ENCODE results near the gene FAM135A.

GRCh38 chr6:70531133-70531532, 117.8 kb downstream of the FAM135A start:
- TF ChIP-seq CTCF (IDR thresholded peaks at IDR 0.05): no peak
- TF ChIP-seq EZH2 (IDR thresholded peaks at IDR 0.05; ENCODE audit: borderline replicate concordance, insufficient read depth, low read depth, low read length, poor library complexity, severe bottlenecking): no peak

Measured in B cell (primary cell).